Measurements from ENCODE around the gene DCBLD2.

DNA sequence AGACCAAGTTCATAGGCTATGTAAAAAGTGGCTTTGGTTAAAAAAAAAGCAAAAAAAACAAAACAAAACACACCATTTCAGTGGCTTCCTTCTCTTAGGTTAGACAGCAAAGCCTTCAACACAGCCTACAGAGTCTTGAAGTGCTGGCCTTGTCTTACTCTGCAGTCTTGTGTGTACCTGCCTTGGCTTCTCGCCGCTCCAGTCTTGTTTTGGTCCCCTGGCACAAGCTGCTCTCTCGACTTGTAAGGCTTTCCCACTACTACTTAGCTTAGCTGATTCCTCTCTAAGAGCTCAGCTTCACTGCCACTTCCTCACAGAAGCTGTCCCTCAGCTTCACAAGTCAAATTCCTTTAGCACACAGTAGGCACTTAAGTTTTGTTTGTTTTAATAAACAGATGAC, 75.4 kb downstream of the DCBLD2 start:
- TF ChIP-seq CTCF (IDR thresholded peaks at IDR 0.05) (no peak), POLR2A (IDR thresholded peaks at IDR 0.05) (no peak)

Data from heart left ventricle (tissue), 13 donors.